Neural progenitor cell (in vitro differentiated cells): ENCODE results near the gene RBM47. TPM values are rescaled to one million over a fixed set of nuclear protein-coding genes. Genes with fewer than 3 reads are reported as not detected.

Experiments used
- DNase-seq: peaks from one replicate; pipeline ENCODE4 v3.0.0-alpha.2; 2016; ENCODE audit warnings: low spot score
- H2AFZ ChIP-seq: fragments of 200-600 bp; sonication (generic); replicated peaks from 2 replicates; pipeline ENCODE4 v1.6.1; 2016; ENCODE audit warnings: antibody characterized with exemption
- H3F3A ChIP-seq: fragments of 200-600 bp; sonication (generic); 2 replicates; pipeline ENCODE4 v1.6.1; 2016; ENCODE audit warnings: antibody characterized with exemption, low read depth
- H3K27ac ChIP-seq: fragments of 200-600 bp; sonication (generic); 2 replicates; pipeline ENCODE4 v1.5.1; 2016; ENCODE audit warnings: mild to moderate bottlenecking
- H3K27me3 ChIP-seq: fragments of 200-600 bp; sonication (generic); 2 replicates; pipeline ENCODE4 v1.6.1; 2016; ENCODE audit warnings: mild to moderate bottlenecking, moderate library complexity
- H3K36me3 ChIP-seq: fragments of 200-600 bp; sonication (generic); 2 replicates; pipeline ENCODE4 v1.5.1; 2016
- H3K4me1 ChIP-seq: fragments of 200-600 bp; sonication (generic); 2 replicates; pipeline ENCODE4 v1.6.1; 2016; ENCODE audit warnings: mixed run types
- H3K4me2 ChIP-seq: fragments of 200-600 bp; sonication (generic); 2 replicates; pipeline ENCODE4 v1.6.1; 2016
- H3K4me3 ChIP-seq: fragments of 200-600 bp; sonication (generic); 2 replicates; pipeline ENCODE4 v1.5.1; 2016
- H3K79me2 ChIP-seq: fragments of 200-600 bp; sonication (generic); 2 replicates; pipeline ENCODE4 v1.6.1; 2016; ENCODE audit warnings: low read depth
- H3K9ac ChIP-seq: fragments of 200-600 bp; sonication (generic); 2 replicates; pipeline ENCODE4 v1.6.1; 2016
- H3K9me3 ChIP-seq: fragments of 200-600 bp; sonication (generic); 2 replicates; pipeline ENCODE4 v1.5.1; 2016; ENCODE audit warnings: low read depth
- H4K20me1 ChIP-seq: fragments of 200-600 bp; sonication (generic); 2 replicates; pipeline ENCODE4 v1.6.1; 2016; ENCODE audit warnings: low read depth
- H3K27ac Mint-ChIP-seq: 3 replicates; pipeline ENCODE4 v1.8.0; 2021; ENCODE audit warnings: mixed read lengths
- H3K27me3 Mint-ChIP-seq: 2 replicates; pipeline ENCODE4 v1.8.0; 2022; ENCODE audit warnings: low read depth, mild to moderate bottlenecking, inconsistent platforms, moderate library complexity, mixed read lengths; ENCODE audit not compliant: insufficient read depth
- H3K36me3 Mint-ChIP-seq: 3 replicates; pipeline ENCODE4 v1.8.0; 2021; ENCODE audit warnings: mixed read lengths
- H3K4me1 Mint-ChIP-seq: 3 replicates; pipeline ENCODE4 v1.8.0; 2021; ENCODE audit warnings: mixed read lengths
- H3K4me3 Mint-ChIP-seq: 3 replicates; pipeline ENCODE4 v1.8.0; 2021; ENCODE audit warnings: mild to moderate bottlenecking, moderate library complexity, mixed read lengths
- H3K9me3 Mint-ChIP-seq: 3 replicates; pipeline ENCODE4 v1.8.0; 2020; ENCODE audit warnings: mixed read lengths
- EZH2 ChIP-seq: fragments of 200-600 bp; sonication (generic); IDR thresholded peaks from 2 replicates; pipeline ENCODE4 v1.6.1; 2017; ENCODE audit warnings: antibody characterized with exemption, mild to moderate bottlenecking, moderate library complexity
- EZH2phosphoT487 ChIP-seq: fragments of 200-600 bp; sonication (generic); IDR thresholded peaks from 2 replicates; pipeline ENCODE4 v1.6.1; 2017; ENCODE audit warnings: antibody characterized with exemption
- total RNA-seq: library from RNA; depleted of rRNA; stranded (reverse); fragments of >200 nt; gene quantifications from 2 replicates; pipeline ENCODE4 v1.2.3, GENCODE V29; 2015; ENCODE audit warnings: low replicate concordance
- TF ChIP-seq, protein P1 (sequence below): fragments of 200-600 bp; sonication (generic); IDR thresholded peaks from 2 replicates; pipeline ENCODE4 v1.5.1; 2017; ENCODE audit warnings: antibody characterized with exemption, mild to moderate bottlenecking

RBM47 gene
- total RNA-seq, 1 donor from 2014 or later = 2.9 TPM

DNA sequence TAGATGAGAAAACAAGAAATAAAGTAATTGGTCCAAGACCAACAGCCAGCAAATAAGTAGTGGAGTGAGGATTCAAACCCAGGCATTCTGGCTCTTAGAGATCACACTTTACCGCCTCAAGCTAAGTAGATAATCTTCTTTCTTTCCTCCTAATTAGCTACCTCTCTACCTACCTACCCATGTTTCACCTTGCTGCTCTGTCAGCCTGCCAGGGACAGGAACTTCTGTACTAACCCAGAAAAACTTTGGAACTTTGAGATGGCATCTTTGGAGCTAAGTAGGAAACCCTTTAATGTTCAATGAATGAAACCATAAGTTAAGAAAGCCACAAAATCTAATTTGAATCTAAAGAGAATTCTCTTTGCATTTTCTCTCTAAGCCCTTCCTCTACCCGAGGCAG is 149.4 kb downstream of the RBM47 start:
- Histone ChIP-seq H4K20me1 (no peaks in the 10 kb centered on the region), H3K9ac (no peak overlapping the region), H3K4me1 (peaks cover 13% of the 10 kb centered on the region), H3F3A (peaks cover 10% of the 10 kb centered on the region), H3K4me2 (no peak overlapping the region), H2AFZ (no peak overlapping the region), H3K27me3 (no peaks in the 10 kb centered on the region), H3K36me3 (no peaks in the 10 kb centered on the region), H3K27ac (no peak overlapping the region), H3K4me3 (no peak overlapping the region), H3K79me2 (no peaks in the 10 kb centered on the region), H3K9me3 (no peaks in the 10 kb centered on the region)
- Mint-ChIP-seq H3K36me3 (no peaks in the 10 kb centered on the region), H3K9me3 (no peaks in the 10 kb centered on the region), H3K27me3 (no peaks in the 10 kb centered on the region), H3K4me1 (no peaks in the 10 kb centered on the region), H3K4me3 (no peak overlapping the region), H3K27ac (no peak overlapping the region)
- TF ChIP-seq, protein P1, sequence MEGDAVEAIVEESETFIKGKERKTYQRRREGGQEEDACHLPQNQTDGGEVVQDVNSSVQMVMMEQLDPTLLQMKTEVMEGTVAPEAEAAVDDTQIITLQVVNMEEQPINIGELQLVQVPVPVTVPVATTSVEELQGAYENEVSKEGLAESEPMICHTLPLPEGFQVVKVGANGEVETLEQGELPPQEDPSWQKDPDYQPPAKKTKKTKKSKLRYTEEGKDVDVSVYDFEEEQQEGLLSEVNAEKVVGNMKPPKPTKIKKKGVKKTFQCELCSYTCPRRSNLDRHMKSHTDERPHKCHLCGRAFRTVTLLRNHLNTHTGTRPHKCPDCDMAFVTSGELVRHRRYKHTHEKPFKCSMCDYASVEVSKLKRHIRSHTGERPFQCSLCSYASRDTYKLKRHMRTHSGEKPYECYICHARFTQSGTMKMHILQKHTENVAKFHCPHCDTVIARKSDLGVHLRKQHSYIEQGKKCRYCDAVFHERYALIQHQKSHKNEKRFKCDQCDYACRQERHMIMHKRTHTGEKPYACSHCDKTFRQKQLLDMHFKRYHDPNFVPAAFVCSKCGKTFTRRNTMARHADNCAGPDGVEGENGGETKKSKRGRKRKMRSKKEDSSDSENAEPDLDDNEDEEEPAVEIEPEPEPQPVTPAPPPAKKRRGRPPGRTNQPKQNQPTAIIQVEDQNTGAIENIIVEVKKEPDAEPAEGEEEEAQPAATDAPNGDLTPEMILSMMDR = no peak
- TF ChIP-seq EZH2phosphoT487 (no peak), EZH2 (no peak)
- no peak for DNase-seq

DNA sequence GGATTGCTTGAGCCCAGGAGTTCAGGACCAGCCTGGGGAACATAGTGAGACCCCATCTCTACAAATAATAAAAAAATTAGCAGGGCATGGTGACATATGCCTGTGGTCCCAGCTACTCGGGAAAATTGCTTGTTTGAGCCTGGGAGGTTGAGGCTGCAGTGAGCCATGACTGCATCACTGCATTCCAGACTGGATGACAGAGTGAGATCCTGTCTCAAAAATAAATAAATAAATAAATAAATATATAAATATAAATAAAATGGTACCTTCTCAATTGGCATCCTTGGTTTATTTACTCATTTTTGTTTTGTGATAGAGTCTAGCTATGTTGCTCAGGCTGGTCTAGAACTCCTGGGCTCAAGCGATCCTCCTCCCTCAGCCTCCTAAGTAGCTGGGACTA is 150.3 kb downstream of the RBM47 start:
- H3K36me3 Mint-ChIP-seq = no peaks in the 10 kb centered on the region
- no peaks in the 10 kb centered on the region for H3K27me3 Mint-ChIP-seq
- Histone ChIP-seq H3K9me3 (no peaks in the 10 kb centered on the region), H4K20me1 (no peaks in the 10 kb centered on the region), H3K79me2 (no peaks in the 10 kb centered on the region), H3K4me3 (no peak overlapping the region), H3K4me2 (no peak overlapping the region), H3K27ac (no peak overlapping the region), H3K36me3 (no peaks in the 10 kb centered on the region), H3K4me1 (peaks cover 15% of the 10 kb centered on the region), H3K9ac (no peak overlapping the region), H3F3A (peaks cover 10% of the 10 kb centered on the region), H3K27me3 (no peaks in the 10 kb centered on the region), H2AFZ (no peak overlapping the region)
- H3K27ac Mint-ChIP-seq = no peak overlapping the region
- DNase-seq = no peak
- no peak for TF ChIP-seq EZH2
- no peak for TF ChIP-seq EZH2phosphoT487
- TF ChIP-seq, protein P1 = no peak
- no peaks in the 10 kb centered on the region for H3K4me1 Mint-ChIP-seq
- no peak overlapping the region for H3K4me3 Mint-ChIP-seq
- H3K9me3 Mint-ChIP-seq = no peaks in the 10 kb centered on the region

DNA sequence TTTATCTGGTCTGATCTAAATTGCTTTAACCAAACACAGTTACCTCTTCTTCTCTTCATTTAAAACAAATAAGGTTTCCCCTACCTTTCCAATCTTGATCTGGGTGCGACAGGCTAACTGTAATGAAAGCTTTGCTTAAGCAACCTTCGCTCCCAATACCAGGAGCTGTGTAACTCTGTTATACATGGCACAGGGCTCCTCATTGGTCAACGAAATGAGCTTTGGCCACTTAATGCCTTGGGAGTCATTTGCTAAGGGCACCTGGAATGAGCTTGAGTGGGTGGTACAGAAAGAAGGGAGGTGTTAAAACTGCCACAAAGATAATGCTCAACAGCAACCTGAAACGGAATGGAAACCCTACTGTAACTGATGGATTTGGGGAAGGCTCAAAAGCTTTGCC is 154.1 kb downstream of the RBM47 start:
- H3K27me3 ChIP-seq = no peaks in the 10 kb centered on the region
- no peak overlapping the region for H3K4me3 Mint-ChIP-seq
- H3K4me1 Mint-ChIP-seq = peaks cover 4% of the 10 kb centered on the region
- H3K9me3 Mint-ChIP-seq = no peaks in the 10 kb centered on the region
- no peak for TF ChIP-seq EZH2
- no peak for TF ChIP-seq EZH2phosphoT487
- TF ChIP-seq, protein P1 = no peak
- H3K9me3 ChIP-seq = no peaks in the 10 kb centered on the region
- no peaks in the 10 kb centered on the region for H3K36me3 Mint-ChIP-seq
- H3F3A ChIP-seq = peaks cover 4% of the 10 kb centered on the region
- DNase-seq = peak; percentile 39
- H3K9ac ChIP-seq = no peak overlapping the region
- H3K79me2 ChIP-seq = no peaks in the 10 kb centered on the region
- H3K36me3 ChIP-seq = no peaks in the 10 kb centered on the region
- H3K4me2 ChIP-seq = peak overlapping the region; percentile 6
- no peak overlapping the region for H3K27ac ChIP-seq
- no peak overlapping the region for H3K4me3 ChIP-seq
- H3K4me1 ChIP-seq = peaks cover 9% of the 10 kb centered on the region
- H4K20me1 ChIP-seq = no peaks in the 10 kb centered on the region
- peak overlapping the region; percentile 77 for H2AFZ ChIP-seq
- no peaks in the 10 kb centered on the region for H3K27me3 Mint-ChIP-seq
- no peak overlapping the region for H3K27ac Mint-ChIP-seq
